GM21786 (cell line): Measurements from ENCODE around the gene CHAC2.
"Not testable (repeated sequence)": the region's sequence is repeated elsewhere in the genome, so short reads cannot be mapped to it uniquely, and the experiment has no call there.

Experiments
- ATAC-seq: cut with Tn5 transposase; IDR thresholded peaks from one replicate; pipeline ENCODE4 v1.9.1; 2021; ENCODE audit not compliant: unreplicated experiment

The CHAC2 gene

DNA sequence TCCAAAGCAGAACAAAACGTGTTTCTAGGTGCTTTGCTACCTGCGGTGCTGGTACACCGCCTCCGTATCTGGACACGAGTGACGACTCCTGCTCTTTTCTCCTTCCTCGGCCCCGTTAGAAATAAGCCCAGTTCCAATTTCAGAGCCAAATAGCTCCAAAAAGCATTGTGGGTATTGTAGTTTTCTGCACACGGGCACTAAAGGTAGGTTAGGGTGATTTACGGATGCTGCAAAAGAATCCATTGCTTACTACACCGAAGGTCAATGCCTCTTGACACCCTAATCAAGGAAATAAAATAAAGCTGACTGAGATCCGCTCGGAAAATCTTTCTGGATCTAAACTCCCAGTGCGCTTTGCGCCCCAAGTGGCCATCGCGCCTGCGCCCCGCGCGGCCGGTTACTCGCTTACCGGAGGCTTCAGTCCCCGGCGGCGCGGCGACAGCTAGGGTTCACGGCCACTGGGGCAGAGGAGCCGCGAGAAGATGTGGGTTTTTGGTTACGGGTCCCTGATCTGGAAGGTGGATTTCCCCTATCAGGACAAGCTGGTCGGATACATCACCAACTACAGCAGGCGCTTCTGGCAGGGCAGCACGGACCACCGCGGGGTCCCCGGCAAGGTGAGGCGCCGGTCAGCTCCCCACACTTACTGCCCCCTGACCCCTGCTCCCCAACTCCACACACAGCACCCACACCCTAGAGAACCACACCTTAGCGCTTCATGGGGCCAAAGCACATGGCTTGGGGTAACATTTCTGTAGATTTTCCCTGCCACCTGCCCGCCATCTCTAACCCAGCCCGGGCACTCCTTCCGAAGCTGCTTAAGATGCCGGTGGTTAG lies at the start of gene CHAC2:
TSS of gene CHAC2 (plus strand) at position 400 of the 837 bp plus-strand sequence. CDS start at position 483, 83 bp downstream.
- ATAC-seq: peak; percentile 90

DNA sequence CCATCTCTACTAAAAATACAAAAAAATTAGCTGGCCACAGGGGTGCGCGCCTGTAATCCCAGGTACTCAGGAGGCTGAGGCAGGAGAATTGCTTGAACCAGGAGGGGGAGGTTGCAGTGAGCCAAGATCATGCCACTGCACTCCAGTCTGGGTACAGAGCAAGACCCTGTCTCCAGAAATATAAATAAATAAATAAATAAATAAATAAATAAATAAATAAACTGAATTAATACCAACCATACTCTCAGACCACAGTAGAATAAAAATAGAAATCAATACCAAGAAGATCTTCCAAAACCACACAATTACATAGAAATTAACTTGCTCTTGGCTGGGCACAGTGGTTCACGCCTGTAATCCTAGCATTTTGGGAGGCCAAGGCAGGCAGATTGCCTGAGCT lies 46.7 kb upstream of the CHAC2 start:
- not testable (repeated sequence) for ATAC-seq

DNA sequence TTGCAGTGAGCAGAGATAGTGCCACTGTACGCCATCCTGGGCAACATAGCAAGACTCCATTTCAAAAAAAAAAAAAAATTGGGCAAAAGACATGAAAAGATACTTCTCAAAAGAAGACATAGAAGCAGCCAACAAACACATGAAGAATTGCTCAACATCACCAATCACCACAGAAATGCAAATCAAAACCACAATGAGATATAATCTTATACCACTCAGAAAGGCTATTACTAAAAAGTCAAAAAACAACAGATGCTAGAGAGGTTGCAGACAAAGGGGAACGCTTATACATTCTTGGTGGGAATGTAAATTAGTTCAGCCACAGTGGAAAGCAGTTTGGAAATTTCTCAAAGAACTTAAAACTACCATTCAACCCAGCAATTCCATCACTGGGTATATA lies 43.1 kb upstream of the CHAC2 start:
- no peak for ATAC-seq

DNA sequence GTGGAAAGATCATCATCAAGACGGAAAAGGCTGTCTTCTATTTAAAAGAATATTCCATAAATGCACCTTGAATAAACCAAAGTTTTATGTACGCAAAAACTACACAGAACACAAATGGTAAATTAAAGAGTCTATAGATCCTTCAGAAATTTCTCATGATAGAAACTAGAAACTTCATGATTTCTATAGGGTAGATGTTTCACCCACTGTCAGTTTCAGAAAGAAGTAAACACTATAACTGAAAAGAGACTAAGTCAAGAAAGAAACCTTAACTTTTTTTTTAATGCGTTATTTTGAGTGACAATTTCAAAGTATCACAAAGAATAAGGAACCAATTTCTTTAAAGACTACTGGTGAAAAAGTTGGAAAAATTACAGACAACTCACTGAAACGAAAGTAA lies 41.9 kb upstream of the CHAC2 start:
- no peak for ATAC-seq

DNA sequence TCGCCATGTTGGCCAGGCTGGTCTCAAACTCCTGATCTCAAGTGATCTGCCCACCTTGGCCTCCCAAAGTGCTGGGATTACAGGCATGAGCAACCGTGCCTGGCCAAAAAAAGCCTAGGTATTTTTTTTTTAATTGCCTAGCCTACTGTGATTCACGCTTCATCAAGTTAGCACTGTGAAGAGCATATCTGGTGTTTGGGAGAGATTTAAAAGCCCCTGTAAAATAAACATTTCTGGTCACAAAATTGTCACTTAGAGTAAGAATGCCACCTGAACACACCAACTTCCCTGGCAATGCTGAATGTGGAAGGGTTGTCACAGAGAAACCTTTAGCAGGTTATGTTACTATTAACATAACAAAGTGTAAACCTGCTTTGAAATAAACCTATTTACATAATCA lies 39.7 kb upstream of the CHAC2 start:
- no peak for ATAC-seq

DNA sequence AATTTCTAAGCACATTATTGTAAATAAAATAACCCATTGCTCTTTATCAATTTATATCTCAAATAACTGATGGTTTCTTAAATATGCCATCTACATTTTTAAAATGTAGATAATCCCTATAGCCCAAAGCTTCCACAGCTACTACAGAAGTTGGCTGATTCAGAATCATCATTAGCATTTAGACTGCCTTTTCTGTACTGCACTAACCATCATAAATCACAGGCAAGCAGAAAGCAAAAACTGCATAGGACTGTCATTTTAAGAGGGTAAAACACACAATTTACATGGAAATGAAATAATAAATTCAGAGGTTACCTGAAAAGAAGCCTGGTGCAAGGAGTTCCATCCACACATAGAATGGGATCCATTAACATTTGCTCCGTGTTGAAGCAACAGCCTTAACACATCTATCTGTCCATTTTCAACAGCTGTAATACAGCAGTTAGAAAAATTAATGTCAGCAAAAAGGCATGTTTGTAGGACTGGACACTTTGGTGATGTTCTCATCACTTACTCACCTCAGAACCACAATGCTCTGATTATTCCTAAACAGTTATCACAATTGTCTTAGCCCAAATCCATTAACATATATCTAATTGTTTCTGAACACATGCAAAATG lies 38.4 kb upstream of the CHAC2 start:
- no peak for ATAC-seq

DNA sequence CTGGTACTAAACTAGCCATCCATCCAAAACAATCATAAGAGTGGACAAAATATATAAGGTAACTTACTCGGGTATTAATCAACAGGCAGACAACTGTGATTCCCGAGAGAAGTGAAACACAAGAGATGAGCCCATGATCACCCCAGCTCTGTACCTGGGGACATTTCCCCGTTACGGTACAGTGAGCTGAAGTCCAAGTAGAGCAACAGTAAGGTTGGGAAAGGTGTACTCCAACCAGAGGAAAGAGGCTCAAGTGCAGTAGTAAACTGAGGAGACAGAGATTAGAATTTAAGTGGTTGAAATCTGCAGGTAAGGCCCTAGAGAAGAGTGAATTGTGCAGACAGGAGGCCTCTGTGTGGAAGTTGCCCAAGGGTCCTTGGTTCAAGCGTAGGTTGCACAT lies 30.5 kb upstream of the CHAC2 start:
- no peak for ATAC-seq

DNA sequence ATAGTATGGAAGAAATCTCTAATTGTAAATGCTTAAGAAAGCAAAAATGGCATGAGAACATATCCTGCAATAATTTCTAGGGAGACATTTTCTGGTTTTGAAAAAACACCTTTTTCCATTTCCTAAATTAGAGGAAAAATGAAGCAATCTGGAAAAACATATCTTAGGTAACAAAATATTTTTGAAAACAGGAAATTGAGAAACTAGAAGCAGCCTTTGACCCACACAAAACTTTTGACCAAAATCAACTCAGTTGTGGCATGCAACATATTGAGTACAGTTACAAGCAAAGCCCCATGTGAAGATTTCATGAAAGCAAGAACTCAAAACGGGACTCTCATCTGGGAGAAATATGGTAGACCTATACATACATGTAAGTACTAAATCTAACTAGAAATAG lies 28.6 kb upstream of the CHAC2 start:
- ATAC-seq: no peak

DNA sequence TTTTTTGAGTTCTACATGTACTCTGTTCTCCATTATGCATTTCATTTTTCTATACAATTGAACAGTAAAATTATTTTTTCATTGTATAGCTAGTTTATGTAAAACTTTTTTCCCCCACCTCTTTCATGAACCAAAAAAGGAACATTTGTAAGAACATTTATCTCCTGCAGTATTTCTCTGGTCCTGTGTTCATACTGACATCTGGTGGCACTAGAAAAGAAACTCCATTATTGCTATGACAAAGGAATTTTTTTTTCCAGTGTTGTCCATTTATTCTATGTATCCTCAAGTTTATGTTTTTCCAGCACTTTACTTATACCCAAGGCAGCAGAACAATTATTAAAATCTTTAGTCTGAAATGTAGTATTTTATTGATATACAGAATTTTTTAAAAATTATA lies 27.4 kb upstream of the CHAC2 start:
- ATAC-seq: no peak

DNA sequence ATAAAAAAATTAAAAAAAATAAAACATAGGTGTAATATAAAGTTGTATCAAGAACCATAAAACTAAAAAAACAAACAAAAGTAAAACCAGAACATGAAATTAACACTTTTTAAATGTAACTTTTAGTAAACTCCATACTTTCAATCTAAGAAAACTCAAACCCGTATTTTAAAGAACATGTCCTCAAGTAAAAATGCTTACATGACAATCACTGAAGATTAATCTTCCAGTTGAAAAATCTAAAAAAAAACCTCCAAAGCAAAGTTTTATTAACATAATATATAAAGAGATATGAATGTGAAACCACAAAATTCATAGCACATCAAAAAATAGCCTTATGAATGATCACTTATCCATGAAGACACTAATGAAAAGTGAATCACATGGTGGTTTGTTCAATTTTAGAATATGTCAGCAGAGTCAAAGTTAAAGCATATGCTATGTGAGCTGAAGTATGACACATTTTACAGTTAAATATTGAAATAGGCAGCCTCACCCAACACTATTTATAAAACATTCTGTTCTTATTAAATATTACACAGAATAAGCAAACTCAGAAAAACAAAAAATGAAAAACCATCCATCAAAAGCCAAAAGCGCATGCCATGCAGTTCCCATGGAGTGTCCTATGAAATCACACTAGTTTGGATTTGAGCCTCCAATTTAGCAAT lies 23.1 kb upstream of the CHAC2 start:
- no peak for ATAC-seq

DNA sequence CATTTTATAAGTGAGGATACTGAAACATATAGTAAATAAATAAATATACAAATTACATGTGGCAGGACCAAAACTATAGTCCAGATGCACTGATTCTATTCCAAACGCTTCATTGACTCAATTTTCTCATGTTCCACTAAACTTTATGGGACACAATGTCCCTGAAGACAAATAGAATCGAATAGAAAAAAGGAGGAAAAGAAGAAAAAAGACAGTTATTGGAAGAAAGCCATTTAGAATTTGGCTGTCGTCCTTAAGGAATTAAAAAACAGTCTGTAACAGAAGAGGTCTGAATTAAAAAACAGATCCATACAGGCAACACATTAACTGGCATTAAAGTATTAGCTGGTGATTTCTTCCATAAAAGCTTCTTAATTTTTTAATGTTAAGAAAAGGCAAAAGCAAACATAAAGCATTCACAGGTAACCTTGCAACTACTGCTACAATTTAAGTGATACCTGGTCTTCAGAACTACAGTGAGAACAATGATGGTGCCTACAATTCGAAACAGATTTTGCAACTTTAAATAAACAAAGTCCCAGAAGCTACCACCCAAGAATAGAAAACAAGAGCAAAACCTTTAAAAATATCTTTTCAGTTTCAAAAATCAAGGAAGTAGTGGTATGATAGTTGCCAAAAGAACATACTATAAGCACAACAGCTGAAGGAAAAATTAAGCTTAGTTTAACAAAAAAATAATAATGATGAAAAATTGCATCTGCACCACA lies 17.4 kb upstream of the CHAC2 start:
- ATAC-seq: peak; percentile 38

DNA sequence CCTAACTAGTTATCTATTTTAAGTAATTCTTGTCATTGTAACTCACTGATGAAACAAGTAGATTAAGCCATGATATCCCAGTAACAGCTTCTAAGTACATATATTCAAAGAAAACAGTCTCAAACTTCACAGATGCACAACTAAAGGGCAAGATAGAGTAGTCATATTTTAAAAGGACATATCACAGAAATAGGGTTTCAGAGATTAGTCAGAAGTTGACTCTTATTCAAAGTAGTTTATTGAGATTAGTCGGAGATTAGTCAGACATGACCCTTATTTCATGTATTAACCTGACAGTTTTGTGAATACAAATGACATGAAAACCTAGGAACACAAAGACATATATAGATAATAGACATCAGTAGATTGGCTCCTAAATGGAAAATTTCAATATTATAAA lies 15.9 kb upstream of the CHAC2 start:
- peak; percentile 90 for ATAC-seq

DNA sequence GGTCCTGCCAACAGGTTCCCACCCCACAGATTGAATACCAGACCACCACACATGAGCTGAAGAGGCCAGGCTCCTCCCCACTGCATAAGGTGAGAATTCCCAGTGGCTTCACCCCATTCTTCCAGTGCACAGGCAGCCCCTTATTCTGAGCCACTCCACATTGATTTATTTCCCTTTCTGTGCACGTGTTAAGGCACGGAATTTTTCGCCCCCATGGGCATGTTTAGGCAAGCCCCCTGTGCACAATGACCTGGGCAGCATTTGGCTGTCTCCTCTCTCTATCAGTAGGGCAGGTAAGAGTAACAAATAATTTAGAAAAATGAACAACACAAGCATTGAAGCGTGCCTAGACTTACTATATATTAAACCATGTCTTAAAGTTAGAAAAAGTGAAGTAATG lies 15.2 kb upstream of the CHAC2 start:
- ATAC-seq: no peak

DNA sequence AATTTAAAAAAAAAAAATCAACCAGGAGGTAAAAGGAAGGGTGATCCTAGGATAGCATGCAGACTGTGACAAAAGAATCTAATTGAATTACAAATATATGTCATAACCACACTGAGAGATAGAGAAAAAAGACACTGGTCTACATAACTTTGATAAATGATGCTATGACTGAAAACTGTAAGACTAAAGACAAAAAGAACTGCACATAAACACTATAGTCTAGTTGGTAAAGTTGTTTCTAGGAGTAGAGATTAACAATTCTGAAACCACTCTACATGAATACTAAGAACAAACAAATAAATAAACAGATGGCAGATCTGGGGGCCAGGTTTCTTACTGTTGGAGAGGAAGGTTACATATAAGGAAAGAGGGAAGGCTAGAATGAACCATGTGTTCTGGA lies 14.6 kb upstream of the CHAC2 start:
- no peak for ATAC-seq

DNA sequence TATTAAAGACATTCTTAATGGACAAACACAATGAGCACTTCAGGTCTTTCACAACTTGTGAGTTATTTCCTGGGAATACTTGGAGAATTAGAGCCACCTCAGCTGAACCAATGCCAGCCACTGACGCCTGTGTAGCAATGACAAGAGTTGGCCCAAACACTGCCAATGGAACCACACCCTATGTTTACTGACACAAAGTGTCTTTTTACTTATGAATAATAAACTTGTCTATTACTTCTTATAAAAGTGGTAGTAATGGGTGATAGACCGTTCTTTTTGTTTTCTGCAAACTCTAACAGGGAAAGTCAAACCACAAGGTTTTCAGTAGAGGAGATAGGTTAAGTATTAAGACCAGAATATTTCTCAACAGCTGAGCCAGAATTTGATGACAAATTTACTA lies 12.5 kb upstream of the CHAC2 start:
- ATAC-seq: no peak

DNA sequence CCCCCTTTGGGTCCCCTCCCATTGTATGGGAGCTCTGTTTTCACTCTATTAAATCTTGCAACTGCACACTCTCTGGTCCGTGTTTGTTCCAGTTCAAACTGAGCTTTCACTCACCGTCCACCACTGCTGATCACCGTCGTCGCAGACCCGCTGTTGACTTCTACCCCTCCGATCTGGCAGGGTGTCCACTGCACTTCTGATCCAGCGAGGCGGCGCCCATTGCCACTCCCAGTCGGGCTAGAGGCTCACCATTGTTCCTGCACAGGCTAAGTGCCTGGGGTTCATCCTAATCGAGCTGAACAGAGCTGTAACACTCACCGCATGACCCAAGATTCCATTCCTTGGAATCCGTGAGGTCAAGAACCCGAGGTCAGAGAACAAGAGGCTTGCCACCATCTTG lies 11.0 kb upstream of the CHAC2 start:
- ATAC-seq: no peak

DNA sequence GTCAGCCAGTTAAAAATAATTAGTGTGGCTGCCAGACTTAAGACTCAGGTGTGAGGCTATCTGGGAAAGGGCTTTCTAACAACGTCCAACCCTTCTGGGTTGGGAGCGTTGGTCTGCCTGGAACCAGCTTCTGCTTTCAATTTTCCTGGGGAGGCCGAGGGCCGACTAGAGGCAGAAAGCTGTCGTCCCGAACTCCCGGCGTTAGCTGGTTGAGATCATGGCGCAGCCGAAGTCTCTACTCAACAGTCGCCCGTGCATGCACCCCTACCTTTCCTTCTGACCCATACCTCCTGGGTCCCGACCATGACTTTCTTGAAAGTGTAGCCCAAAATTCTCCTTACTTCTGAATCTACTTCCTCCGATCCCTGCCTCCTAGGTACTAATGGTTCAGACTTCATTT lies 10.4 kb upstream of the CHAC2 start:
- not testable (repeated sequence) for ATAC-seq

DNA sequence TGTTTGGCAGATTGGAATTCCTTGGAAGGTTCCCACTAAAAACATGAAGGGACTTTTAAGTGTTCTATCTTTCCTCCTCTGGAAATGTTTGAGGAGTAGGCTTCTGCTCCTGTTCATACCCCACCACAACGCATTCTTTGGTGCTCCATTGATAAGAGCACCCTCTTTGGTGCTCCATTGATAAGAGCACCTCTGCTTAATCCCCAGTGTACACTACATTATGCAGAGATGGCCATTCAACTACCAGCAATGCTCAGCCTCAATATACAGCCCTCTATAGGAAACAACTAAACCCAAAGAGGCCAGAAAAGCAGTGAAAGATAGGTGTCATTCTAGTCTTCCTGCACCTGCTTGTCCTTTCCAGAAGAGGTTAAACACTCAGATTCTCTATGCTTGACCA lies 1.8 kb upstream of the CHAC2 start:
- no peak for ATAC-seq

DNA sequence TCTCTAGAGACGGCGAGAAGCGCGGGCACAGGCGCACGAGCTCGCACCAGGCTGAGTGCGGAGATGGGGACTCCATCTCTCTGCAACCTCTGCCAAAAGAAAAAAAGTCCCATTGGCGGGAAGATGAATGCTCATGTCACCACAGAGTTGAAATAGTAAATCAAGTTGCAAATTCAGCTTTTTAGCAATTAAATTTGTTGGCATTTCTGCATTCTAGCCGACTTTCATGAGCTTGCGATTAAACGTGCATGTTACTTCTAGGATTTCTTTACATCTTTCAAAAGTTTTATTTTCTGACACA lies 588 bp downstream of the CHAC2 start:
- peak; percentile 55 for ATAC-seq

DNA sequence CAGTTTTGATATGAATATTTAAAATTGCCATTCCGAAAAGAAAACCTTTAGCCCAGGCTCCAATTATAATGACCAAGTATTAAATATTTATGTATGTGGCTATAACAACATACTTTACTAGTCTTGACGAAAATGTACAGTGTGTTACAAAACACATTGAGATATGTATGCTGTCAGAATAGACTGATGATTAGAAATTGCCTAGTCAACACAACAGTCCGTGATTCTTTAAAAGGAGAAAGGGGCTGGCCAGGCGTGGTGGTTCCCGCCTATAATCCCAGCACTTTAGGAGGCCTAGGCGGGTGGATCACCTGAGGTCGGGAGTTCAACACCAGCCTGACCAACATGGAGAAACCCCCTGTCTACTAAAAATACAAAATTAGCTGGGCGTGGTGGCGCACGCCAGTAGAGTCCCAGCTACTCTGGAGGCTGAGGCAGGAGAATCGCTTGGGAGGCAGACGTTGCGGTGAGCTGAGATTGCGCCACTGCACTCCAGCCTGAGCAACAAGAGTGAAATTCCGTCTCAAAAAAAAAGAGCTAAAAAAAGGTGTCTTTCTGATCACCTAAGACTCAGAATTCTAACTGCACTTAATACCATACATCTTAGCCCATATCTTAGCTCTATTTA lies 1.8 kb downstream of the CHAC2 start:
- ATAC-seq: no peak

DNA sequence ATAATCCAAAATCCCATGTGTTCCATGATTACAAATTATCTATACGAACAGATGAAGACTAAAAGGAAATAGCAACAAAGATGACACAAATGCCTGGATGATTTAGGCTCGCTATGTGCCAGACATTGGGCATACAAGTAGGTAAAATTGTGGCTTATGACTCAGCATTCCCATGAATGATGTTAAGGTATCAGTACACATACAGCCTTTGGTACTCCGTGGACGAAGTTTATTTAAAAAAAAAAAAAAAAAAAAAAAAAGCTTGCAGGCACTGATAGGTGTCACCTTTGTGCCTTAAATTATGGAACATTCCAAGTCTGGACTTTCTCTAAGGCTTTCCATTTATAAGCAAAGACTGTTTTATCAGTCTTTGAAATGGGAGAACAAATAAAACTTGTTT lies 2.7 kb downstream of the CHAC2 start:
- ATAC-seq: no peak
